Chondrocyte (in vitro differentiated cells): ENCODE results near the gene QSER1. TPM values are rescaled to one million over a fixed set of nuclear protein-coding genes. Genes with fewer than 3 reads are reported as not detected.
"Not testable (repeated sequence)": the region's sequence is repeated elsewhere in the genome, so short reads cannot be mapped to it uniquely, and the experiment has no call there.

Experiments used
- DNase-seq: peaks from one replicate; pipeline ENCODE4 v3.0.0; 2021; ENCODE audit warnings: mixed read lengths, low spot score
- H3K27ac Mint-ChIP-seq: one replicate; pipeline ENCODE4 v1.8.0; 2021; ENCODE audit warnings: mild to moderate bottlenecking, moderate library complexity, mixed read lengths; ENCODE audit not compliant: unreplicated experiment
- H3K27me3 Mint-ChIP-seq: 2 replicates; pipeline ENCODE4 v1.8.0; 2021; ENCODE audit warnings: low read depth, mixed read lengths
- H3K36me3 Mint-ChIP-seq: 2 replicates; pipeline ENCODE4 v1.8.0; 2021; ENCODE audit warnings: low read depth, mixed read lengths
- H3K4me1 Mint-ChIP-seq: 2 replicates; pipeline ENCODE4 v1.8.0; 2021; ENCODE audit warnings: low read depth, mild to moderate bottlenecking, mixed read lengths
- H3K4me3 Mint-ChIP-seq: one replicate; pipeline ENCODE4 v1.8.0; 2021; ENCODE audit warnings: mild to moderate bottlenecking, moderate library complexity, mixed read lengths; ENCODE audit not compliant: unreplicated experiment
- H3K9me3 Mint-ChIP-seq: 2 replicates; pipeline ENCODE4 v1.8.0; 2021; ENCODE audit warnings: low read depth, mixed read lengths
- total RNA-seq: library from RNA; stranded (reverse); gene quantifications from 3 replicates; pipeline ENCODE4 v1.2.1, GENCODE V29; 2021
- TF ChIP-seq, protein P1 (sequence below): fragments of 200-600 bp; sonication (generic); IDR thresholded peaks from 2 replicates; pipeline ENCODE4 v1.5.0; 2021; ENCODE audit warnings: antibody characterized with exemption, mild to moderate bottlenecking, moderate library complexity

The QSER1 gene
- total RNA-seq, 1 donor from 2014 or later: 19.9 TPM

DNA sequence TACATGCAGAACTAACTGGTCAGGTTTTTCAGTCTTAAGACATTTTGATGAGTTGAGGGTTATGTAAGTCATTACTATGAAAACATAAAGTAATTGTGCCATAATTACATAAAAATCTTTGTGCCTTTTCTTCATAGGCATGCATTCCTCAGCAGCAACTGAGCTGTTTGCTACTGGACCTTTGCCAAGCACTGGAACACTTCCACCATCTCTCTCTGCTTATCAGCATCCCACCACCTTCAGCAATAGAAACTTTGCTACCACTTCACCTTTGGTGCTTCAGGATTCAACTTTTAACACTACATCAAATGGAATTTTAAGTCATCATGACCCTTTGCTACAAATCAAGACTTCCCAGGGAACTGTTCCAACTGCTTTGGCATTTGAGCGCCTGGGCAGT, 39.0 kb downstream of the QSER1 start:
- H3K27me3 Mint-ChIP-seq: no peaks in the 10 kb centered on the region
- H3K9me3 Mint-ChIP-seq: no peaks in the 10 kb centered on the region
- no peak for DNase-seq
- H3K27ac Mint-ChIP-seq: no peak overlapping the region
- peaks cover 35% of the 10 kb centered on the region for H3K36me3 Mint-ChIP-seq
- TF ChIP-seq, protein P1, sequence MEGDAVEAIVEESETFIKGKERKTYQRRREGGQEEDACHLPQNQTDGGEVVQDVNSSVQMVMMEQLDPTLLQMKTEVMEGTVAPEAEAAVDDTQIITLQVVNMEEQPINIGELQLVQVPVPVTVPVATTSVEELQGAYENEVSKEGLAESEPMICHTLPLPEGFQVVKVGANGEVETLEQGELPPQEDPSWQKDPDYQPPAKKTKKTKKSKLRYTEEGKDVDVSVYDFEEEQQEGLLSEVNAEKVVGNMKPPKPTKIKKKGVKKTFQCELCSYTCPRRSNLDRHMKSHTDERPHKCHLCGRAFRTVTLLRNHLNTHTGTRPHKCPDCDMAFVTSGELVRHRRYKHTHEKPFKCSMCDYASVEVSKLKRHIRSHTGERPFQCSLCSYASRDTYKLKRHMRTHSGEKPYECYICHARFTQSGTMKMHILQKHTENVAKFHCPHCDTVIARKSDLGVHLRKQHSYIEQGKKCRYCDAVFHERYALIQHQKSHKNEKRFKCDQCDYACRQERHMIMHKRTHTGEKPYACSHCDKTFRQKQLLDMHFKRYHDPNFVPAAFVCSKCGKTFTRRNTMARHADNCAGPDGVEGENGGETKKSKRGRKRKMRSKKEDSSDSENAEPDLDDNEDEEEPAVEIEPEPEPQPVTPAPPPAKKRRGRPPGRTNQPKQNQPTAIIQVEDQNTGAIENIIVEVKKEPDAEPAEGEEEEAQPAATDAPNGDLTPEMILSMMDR: no peak
- H3K4me1 Mint-ChIP-seq: no peaks in the 10 kb centered on the region
- no peak overlapping the region for H3K4me3 Mint-ChIP-seq

DNA sequence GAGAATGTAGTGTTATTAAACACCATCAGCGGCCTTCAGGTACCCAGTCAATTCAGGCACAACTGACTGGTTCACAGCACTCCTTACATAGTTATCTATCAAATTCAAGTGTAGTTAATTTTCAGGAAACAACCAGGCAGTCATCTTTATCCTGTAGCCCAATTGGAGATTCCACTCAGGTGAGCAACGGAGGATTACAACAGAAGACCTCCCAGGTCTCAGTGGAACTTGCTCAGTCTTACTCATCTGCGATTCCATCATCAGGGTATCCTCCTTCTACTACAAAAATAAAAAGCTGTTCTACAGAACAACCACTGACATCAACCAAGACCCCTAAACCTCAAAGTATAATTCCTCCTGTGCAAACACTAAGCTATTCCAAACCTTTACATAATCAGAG, 39.6 kb downstream of the QSER1 start:
- no peak for DNase-seq
- peaks cover 35% of the 10 kb centered on the region for H3K36me3 Mint-ChIP-seq
- H3K9me3 Mint-ChIP-seq: no peaks in the 10 kb centered on the region
- H3K4me1 Mint-ChIP-seq: no peaks in the 10 kb centered on the region
- no peak overlapping the region for H3K4me3 Mint-ChIP-seq
- no peak overlapping the region for H3K27ac Mint-ChIP-seq
- H3K27me3 Mint-ChIP-seq: no peaks in the 10 kb centered on the region
- TF ChIP-seq, protein P1: no peak

DNA sequence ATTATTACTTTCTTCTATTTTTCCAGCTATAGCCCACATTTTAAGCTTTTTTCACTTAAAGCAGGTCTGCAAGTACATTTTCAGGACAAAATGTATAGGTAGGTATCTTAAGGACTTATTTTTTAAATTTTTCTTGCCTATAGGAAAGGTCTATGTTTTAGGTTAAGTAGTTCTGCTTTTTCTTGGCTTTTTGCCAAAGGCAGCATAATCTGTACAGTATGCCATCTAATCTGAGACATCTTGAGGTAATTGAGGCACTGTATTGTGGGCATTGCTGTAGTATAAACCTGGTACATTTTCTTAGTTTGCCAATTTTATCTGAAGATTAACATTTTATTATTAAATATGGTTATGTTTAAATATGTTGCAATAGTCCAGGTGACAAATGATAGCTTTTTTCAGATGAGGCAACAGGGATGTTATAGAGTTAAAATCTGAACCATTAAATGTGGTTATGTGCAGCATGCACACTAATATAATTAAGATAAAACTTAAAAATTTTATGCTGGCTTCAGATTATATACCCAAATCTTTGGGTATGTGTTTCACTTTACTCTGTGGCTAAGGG, 42.9 kb downstream of the QSER1 start:
- no peaks in the 10 kb centered on the region for H3K27me3 Mint-ChIP-seq
- TF ChIP-seq, protein P1: no peak
- H3K4me3 Mint-ChIP-seq: no peak overlapping the region
- H3K4me1 Mint-ChIP-seq: peaks cover 14% of the 10 kb centered on the region
- no peak overlapping the region for H3K27ac Mint-ChIP-seq
- DNase-seq: no peak
- peaks cover 36% of the 10 kb centered on the region for H3K36me3 Mint-ChIP-seq
- H3K9me3 Mint-ChIP-seq: no peaks in the 10 kb centered on the region

DNA sequence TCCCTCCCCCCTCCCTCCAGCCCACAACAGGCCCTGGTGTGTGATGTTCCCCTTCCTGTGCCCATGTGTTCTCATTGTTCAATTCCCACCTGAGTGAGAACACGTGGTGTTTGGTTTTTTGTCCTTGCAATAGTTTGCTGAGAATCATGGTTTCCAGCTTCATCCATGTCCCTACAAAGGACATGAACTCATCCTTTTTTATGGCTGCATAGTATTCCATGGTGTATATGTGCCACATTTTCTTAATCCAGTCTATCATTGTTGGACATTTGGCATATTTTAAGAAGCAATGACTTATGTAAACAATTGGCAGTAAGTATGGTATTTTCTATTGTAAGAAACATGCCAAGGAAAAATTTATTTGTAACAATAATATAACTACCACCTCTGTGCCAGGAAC, 43.6 kb downstream of the QSER1 start:
- H3K27ac Mint-ChIP-seq, DNase-seq, H3K27me3 Mint-ChIP-seq, H3K4me3 Mint-ChIP-seq, H3K9me3 Mint-ChIP-seq: not testable (repeated sequence)
- Mint-ChIP-seq H3K4me1 (peaks cover 14% of the 10 kb centered on the region), H3K36me3 (peaks cover 36% of the 10 kb centered on the region)

DNA sequence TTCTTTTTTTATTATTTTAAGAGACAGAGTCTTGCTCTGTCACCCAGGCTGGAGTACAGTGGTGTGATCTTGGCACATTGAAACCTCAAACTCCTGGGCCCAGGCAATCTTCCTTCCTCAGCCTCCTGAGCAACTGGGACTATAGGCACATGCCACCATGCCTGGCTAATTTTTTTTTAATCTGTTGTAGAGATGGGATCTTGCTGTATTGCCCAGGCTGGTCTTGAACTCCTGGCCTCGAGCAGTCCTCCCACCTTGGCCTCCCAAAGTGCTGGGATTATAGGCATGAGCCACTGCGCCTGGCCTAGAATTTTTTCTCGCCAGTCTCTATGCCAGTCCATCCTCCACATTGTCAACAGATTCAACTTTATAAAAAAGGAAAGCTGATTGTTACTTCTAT, 44.7 kb downstream of the QSER1 start:
- H3K9me3 Mint-ChIP-seq, H3K27me3 Mint-ChIP-seq, H3K4me3 Mint-ChIP-seq, DNase-seq, H3K27ac Mint-ChIP-seq: not testable (repeated sequence)
- Mint-ChIP-seq H3K4me1 (peaks cover 14% of the 10 kb centered on the region), H3K36me3 (peaks cover 29% of the 10 kb centered on the region)

DNA sequence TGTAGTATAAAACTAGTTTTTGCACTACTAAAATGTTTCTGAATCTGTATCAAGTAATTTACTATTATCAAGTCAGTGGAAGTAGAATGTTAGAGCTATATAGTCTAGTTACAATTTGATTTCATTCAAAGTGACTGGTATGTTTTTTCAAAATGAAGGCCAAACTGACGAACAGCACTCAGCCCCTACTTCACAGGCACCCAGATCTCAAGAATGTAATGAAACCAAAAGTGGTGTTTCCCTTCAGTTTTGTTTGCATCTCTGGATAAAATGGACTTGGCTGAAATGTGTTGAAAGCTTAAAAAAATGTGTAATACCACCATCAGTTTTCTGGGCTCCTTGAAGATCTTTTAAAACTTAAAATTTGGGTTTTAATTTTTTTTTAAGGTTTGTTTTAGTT, 46.4 kb downstream of the QSER1 start:
- H3K27ac Mint-ChIP-seq: no peak overlapping the region
- peaks cover 12% of the 10 kb centered on the region for H3K36me3 Mint-ChIP-seq
- TF ChIP-seq, protein P1: no peak
- H3K4me1 Mint-ChIP-seq: peaks cover 14% of the 10 kb centered on the region
- DNase-seq: no peak
- H3K27me3 Mint-ChIP-seq: no peaks in the 10 kb centered on the region
- no peaks in the 10 kb centered on the region for H3K9me3 Mint-ChIP-seq
- H3K4me3 Mint-ChIP-seq: no peak overlapping the region
